Gastrocnemius medialis (tissue), 4 donors: Measurements from ENCODE around the gene LHFPL6.

Experiments
- POLR2A ChIP-seq, 2 donors: fragments of 450-650 bp; IDR thresholded peaks; one replicate each; pipeline ENCODE4 v1.6.1; 2017; ENCODE audit warnings: antibody characterized with exemption in 2 of 2, mild to moderate bottlenecking in 2 of 2, moderate library complexity in 2 of 2
- TF ChIP-seq, protein P1 (sequence below), 5 experiments: fragments of 450-650 bp in 3 of 5; fragments of 200-600 bp in 2 of 5; sonication (generic) in 2 of 5; IDR thresholded peaks in 4 of 5; conservative IDR thresholded peaks in 1 of 5; 1 replicate in 4 of 5; 2 replicates in 1 of 5; pipeline ENCODE4 v1.5.1; 2016 to 2019; ENCODE audit warnings: antibody characterized with exemption in 5 of 5, mild to moderate bottlenecking in 3 of 5, moderate library complexity in 3 of 5

DNA sequence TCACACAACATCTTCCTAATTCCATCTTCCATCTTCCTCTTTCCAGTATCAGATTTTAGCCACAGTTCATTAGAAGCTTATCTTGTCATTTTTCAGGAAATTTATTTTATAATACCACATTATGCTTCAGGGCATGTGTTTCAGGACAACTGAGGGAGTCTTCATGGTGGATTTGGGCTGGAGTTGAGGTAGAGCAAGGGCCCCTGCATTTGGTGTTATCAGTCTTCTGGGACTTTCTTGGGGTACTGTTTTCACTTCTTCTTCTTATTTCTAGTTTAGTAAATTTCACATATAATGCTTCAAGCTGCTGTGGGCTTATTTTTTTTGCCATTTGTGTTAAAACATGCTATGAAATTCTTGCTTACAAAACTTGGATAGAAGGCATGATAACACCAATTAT, 188.7 kb downstream of the LHFPL6 start:
- TF ChIP-seq, protein P1, sequence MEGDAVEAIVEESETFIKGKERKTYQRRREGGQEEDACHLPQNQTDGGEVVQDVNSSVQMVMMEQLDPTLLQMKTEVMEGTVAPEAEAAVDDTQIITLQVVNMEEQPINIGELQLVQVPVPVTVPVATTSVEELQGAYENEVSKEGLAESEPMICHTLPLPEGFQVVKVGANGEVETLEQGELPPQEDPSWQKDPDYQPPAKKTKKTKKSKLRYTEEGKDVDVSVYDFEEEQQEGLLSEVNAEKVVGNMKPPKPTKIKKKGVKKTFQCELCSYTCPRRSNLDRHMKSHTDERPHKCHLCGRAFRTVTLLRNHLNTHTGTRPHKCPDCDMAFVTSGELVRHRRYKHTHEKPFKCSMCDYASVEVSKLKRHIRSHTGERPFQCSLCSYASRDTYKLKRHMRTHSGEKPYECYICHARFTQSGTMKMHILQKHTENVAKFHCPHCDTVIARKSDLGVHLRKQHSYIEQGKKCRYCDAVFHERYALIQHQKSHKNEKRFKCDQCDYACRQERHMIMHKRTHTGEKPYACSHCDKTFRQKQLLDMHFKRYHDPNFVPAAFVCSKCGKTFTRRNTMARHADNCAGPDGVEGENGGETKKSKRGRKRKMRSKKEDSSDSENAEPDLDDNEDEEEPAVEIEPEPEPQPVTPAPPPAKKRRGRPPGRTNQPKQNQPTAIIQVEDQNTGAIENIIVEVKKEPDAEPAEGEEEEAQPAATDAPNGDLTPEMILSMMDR (IDR thresholded peaks at IDR 0.05 in 4 of 5, conservative IDR thresholded peaks at IDR 0.05 in 1 of 5): no peak
- no peak for TF ChIP-seq POLR2A (IDR thresholded peaks at IDR 0.05)
